SKM-1 treated with dmso at 0.1 percent for 144 hours (cell line): ENCODE data around the gene ERC2.

Source experiments
- DNase-seq: peaks from one replicate; lab custom pipeline; 2025; ENCODE audit not compliant: unreplicated experiment; lab: John Stamatoyannopoulos, UW

The ERC2 gene

DNA sequence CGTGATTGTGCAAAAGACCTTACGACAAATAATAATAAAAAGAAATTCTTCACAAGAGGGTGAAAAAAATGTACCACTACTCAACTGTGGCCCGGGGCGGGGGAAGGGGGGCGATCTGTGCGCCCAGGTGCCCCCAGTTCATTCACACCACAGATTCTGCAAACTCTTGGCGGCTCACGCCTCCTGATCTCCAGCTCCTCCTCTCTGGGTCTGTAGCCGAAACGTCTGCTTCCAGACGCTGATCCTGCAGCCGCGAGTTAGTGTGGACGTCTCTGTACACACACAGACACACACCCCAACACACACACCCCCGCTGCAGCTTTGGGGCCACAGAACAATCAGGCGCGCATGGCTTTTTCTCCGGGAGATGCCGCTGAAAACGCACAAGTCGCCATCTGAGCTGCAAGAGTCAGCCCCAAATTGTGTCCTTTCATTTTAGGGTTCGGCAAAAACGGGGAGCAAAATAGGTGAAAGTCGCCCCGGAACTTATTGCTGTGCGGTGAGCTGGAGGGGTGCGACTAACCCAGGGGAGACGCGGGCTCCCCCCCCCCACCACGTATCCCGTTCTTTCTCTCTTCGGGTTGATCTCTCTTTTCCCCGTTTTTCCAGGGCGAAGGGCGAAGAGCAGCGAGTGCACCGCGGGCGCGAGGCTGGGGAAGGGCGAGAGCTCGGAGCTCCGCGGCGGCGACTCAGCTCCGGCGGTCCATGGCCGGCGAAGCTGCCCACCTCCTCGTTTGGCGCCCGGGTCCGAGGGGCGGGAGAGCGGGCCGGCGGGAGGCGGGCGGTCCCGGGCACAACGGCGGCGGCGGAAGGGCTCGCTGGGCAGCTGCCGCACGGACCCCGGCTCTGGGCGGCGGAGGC lies 980.7 kb downstream of the ERC2 start:
- DNase-seq, result no peak

- no peak for DNase-seq
Observed at GRCh38 chr3:55486857-55487380, 981.3 kb downstream of the ERC2 start, which contains the start of gene WNT5A. Gene WNT5A (minus strand): TSS chr3:55487306. CDS start chr3:55486985, 321 bp downstream.

- no peak for DNase-seq
Observed at GRCh38 chr3:55486101-55486856, 982.0 kb downstream of the ERC2 start.

DNA sequence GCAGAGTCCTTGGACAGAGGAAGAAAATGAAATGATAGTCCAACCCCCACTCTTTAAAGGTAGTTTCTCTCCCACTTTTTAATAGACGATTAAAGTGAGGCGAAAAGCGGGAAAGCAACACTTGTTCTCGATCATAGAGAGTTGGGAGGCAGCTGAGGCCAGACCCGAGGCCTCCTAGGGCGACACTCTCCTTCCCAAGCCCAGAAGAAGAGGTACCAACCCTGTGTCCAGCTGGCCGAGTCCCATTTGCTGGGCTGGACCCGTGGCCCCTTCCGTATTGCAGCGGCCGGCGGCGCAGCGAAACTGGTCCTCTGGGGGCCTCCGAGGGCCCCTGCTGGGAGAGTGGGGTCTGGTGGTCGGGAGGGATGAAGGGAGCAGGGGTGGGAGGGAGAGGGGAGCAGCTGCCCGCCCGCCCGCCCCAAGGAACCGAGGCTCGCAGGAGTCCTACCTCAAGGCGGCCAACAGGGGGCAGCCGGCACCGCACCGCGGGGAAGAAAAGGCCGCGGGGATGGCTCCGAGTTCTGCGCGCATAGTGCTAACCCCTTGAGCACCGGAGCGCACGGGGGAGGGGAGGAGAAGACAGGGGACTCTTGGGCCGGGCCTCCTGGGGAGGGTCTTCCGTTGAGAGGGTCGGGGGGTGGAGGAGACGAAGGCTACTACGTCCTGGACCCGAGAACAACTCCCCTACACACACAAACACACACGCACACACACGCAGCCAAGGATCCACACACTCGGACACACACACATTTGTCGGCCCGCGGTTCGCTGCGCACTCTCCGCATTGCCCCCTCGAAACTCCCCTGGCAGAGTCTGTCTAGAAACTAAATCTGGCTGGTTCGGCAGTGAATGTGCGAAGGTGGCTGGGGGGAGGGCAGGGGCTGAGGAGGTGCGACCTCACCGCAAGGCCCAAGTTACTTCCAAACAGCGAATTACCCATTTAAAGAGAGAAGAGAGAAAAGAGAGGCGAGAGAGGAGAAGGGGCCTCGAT lies 983.2 kb downstream of the ERC2 start:
- DNase-seq, result peak; percentile 60

- DNase-seq, result no peak
Observed at GRCh38 chr3:55484191-55484689, 984.0 kb downstream of the ERC2 start.

GRCh38 chr3:55483196-55484095 lies 984.8 kb downstream of the ERC2 start:
- DNase-seq, result no peak

DNA sequence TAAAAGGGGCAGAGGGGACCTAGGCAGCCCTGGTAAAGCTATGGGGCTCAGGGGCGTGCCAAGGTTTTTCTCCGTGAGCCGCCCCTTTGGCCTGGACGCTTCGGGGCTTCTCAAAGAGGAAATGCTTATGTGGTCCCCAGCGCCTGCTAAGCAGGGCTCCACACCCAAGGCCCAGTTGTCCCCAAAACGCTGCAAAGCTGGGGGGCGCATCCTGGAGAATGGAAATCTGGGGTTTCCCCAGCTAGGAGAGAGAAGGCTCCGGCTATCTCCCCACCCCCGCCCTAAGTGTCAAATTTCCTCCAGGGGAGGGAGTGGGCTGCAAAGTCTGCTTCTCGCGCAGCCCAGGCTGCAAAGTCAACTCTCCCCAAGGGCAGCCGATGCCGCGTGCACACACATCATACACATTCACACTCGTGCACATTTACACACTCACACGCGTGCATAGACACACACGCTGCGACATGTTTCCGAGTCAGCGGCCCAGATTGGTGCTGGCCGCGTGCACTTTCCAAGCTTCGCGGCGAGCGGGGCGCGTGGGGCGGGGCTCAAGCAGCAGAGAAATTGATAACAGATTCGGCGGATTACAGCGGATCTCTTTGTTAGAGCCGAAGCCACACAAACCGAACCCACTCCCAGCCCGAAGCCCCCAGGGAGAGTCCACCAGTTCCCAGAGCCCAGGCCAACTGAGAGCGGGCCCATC lies 985.6 kb downstream of the ERC2 start:
- no peak for DNase-seq

GRCh38 chr3:55481744-55482495 lies 986.3 kb downstream of the ERC2 start:
- no peak for DNase-seq

- no peak for DNase-seq
Observed at GRCh38 chr3:55480911-55481743, 987.1 kb downstream of the ERC2 start.

GRCh38 chr3:55477306-55478303 lies 990.7 kb downstream of the ERC2 start:
- no peak for DNase-seq

- no peak for DNase-seq
Observed at GRCh38 chr3:55476515-55476914, 991.8 kb downstream of the ERC2 start.

GRCh38 chr3:55474213-55474632 lies 994.0 kb downstream of the ERC2 start:
- no peak for DNase-seq

DNA sequence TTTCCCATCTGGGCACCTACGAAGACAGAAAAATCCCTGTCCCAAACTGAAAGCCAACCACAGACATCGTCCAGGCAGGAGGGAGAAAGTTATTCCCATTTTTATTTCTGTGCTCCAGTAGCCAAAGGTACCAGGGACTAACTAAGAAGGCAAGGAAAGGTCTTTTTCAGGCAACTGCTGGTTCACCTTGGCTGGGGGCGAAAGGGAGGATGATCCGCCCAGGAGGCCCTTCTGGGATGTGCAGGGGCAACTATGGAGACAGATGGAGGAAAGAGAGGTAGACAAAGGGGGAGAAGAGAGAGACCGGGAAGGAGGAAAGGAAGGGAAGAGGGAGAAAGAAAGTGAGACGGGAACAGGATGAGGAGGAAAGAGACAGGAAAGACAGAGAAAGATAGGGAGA lies 994.5 kb downstream of the ERC2 start:
- DNase-seq, result no peak

DNA sequence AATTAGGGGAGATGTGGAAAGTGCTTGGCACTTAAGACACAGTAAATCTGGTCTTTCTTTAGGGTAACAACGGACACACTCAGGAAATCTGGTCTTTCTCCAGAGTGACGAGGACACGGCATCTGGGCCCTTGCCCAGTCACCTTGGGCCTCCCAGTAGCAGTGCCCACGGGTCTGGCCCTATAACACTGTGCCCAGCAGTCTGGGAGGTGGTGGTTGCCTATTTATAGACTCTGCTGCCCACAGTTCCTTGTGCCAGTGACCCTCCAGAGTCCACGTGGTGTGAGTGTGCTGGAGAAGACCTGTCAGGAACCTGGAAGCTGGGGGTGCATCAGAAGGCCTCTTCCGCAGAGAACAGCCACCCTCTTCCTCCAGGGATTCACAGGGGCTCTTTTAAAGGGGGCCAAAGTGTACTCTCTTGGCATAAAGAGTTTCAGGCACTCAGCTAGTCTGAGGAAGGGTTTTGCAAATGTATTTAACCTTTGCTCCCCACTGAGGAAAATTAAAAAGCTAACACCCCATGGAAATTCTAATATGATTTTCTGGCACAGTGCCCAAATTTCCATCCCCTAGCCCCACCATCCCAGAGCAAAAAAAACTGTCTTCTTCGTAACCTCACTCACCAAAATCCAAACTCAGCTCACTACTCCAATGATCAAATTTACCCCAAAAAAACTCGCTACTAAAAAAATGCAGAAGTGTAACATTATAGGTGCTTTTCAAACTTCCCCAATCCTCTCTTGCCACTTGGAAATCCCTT lies 996.6 kb downstream of the ERC2 start:
- DNase-seq, result no peak

GRCh38 chr3:55471084-55471483 lies 997.2 kb downstream of the ERC2 start:
- DNase-seq, result no peak
